Fibroblast of mammary gland (primary cell): Measurements from ENCODE around the gene TPH1.

ENCODE experiments used
- DNase-seq: peaks from one replicate; pipeline ENCODE4 v3.0.0-alpha.2; 2010; ENCODE audit warnings: low read depth
- H3K4me3 ChIP-seq: 2 replicates; pipeline ENCODE4 v1.5.1; 2011; ENCODE audit warnings: low read depth, mild to moderate bottlenecking, low read length, moderate library complexity; ENCODE audit not compliant: control insufficient read depth
- CTCF ChIP-seq: conservative IDR thresholded peaks from 2 replicates; pipeline ENCODE4 v1.5.1; 2011; ENCODE audit warnings: low read depth, low read length, inconsistent platforms; ENCODE audit not compliant: control insufficient read depth, insufficient read depth

TPH1 gene

GRCh38 chr11:18046116-18046777 lies at the start of gene TPH1:
Gene TPH1 (minus strand): TSS chr11:18046269. CDS start chr11:18040762, 5,507 bp downstream.
- peak; percentile 21 for DNase-seq
- H3K4me3 ChIP-seq: no peak within 1 kb of the TSS
- no peak for TF ChIP-seq CTCF

GRCh38 chr11:18093959-18094358 lies 47.9 kb upstream of the TPH1 start:
- DNase-seq: no peak
- no peak overlapping the region for H3K4me3 ChIP-seq
- no peak for TF ChIP-seq CTCF

DNA sequence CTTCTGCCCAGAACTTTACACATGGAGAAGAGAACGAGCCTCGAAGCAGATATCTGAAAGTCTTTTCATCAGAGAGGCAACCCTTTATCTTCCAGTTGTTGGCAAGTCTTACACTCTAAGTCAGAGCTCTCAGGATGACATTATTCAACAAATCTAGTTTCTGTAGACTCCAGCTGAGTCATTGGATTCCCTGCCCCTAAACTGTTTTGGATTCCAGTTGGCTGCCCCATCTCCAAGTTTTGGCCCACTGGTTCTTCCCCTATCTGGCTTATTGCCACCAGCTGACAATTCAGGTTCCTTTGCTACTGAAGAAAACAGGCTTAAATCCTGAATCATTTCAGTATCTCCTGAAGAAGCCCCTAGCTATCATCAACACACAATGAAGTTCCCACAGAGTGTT lies 45.7 kb upstream of the TPH1 start:
- peak; percentile 52 for DNase-seq

DNA sequence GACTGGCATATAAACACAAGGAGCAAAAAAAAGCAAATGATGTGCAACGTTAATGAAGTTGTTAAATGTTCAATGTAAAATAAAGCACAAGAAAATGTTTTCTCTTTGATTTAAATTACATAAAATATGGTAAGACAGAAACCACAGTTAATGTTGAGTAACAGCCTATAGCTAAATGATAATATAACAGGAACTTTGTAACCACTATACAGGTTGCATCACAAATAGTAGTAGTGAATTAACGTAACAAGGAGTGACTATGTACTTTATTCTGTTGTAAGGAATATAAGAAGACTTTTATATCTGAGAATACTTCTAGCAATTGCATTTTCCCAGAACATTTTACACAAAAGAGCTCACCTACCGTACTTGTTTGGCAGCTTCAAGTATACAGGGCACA lies 42.9 kb upstream of the TPH1 start:
- no peak for TF ChIP-seq CTCF
- DNase-seq: no peak

More for the DNA sequence above, 45.7 kb upstream of the TPH1 start:
- no peak for TF ChIP-seq CTCF
- no peak overlapping the region for H3K4me3 ChIP-seq

GRCh38 chr11:18088366-18088765 lies 42.3 kb upstream of the TPH1 start:
- no peak for DNase-seq
- no peak for TF ChIP-seq CTCF
- no peak overlapping the region for H3K4me3 ChIP-seq

More for the DNA sequence above, 42.9 kb upstream of the TPH1 start:
- H3K4me3 ChIP-seq: no peak overlapping the region

DNA sequence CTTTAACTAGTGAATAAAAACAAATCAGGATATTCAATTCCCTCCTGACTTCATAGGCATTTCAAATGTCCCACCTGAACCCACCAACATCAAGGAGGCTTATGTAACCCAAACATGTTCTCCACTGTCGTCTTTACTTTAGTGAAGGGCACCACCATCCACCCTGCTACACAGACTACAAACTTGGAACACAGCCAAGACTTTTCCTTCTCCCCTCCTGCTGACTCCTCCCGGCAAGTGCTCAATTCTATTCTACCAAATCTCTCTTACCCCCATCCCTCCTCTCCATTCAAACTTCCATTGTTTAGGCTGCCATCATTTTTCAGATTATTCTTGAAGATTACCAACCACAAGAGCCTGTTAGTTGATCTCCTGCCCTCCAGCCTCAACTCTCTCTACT lies 35.5 kb upstream of the TPH1 start:
- no peak overlapping the region for H3K4me3 ChIP-seq
- no peak for TF ChIP-seq CTCF
- no peak for DNase-seq
